BJ (cell line): ENCODE data around the gene C17orf67. TPM values are rescaled to one million over a fixed set of nuclear protein-coding genes. Genes with fewer than 3 reads are reported as not detected.
A peak's percentile ranks its signal among the peaks of the same experiment; 100 is the strongest.

ENCODE experiments used
- CTCF ChIA-PET: fragments of 350-600 bp; formaldehyde crosslinking; extraction: SDS; loops from one replicate; lab custom pipeline; 2021; ENCODE audit warnings: antibody characterized with exemption, inconsistent platforms; lab: Yijun Ruan, JAX
- POLR2A ChIA-PET: fragments of 300-600 bp; sonication (Branson Sonifier 250); formaldehyde crosslinking; extraction: SDS; loops from one replicate; lab custom pipeline; 2021; ENCODE audit warnings: antibody characterized with exemption; lab: Charles Lee
- DNase-seq: peaks from one replicate; pipeline ENCODE4 v3.0.0-alpha.2; 2011; ENCODE audit warnings: low read depth
- H3K27me3 ChIP-seq: 2 replicates; pipeline ENCODE4 v1.6.0; 2011; ENCODE audit warnings: low read length; ENCODE audit not compliant: control insufficient read depth, insufficient read depth
- H3K36me3 ChIP-seq: 2 replicates; pipeline ENCODE4 v1.5.1; 2011; ENCODE audit warnings: low read length; ENCODE audit not compliant: control insufficient read depth, insufficient read depth
- H3K4me3 ChIP-seq: 2 replicates; pipeline ENCODE4 v1.5.1; 2011; ENCODE audit warnings: low read depth, mild to moderate bottlenecking, control low read depth, low read length
- polyA plus RNA-seq: library from polyadenylated mRNA; depleted of rRNA; stranded (reverse); fragments of >200 nt; gene quantifications from 2 replicates; pipeline ENCODE4 v1.2.3, GENCODE V29; 2011
- TF ChIP-seq, protein P1 (sequence below): IDR thresholded peaks from 2 replicates; pipeline ENCODE4 v1.5.1; 2011; ENCODE audit warnings: low read depth, mild to moderate bottlenecking, control low read depth, inconsistent platforms, low read length, moderate library complexity; ENCODE audit not compliant: insufficient read depth

C17orf67 gene
- polyA plus RNA-seq, 1 experiment = 0.50 TPM

GRCh38 chr17:56786989-56787482 is 46.7 kb downstream of the C17orf67 start:
- DNase-seq = peak; percentile 94
- TF ChIP-seq, protein P1, sequence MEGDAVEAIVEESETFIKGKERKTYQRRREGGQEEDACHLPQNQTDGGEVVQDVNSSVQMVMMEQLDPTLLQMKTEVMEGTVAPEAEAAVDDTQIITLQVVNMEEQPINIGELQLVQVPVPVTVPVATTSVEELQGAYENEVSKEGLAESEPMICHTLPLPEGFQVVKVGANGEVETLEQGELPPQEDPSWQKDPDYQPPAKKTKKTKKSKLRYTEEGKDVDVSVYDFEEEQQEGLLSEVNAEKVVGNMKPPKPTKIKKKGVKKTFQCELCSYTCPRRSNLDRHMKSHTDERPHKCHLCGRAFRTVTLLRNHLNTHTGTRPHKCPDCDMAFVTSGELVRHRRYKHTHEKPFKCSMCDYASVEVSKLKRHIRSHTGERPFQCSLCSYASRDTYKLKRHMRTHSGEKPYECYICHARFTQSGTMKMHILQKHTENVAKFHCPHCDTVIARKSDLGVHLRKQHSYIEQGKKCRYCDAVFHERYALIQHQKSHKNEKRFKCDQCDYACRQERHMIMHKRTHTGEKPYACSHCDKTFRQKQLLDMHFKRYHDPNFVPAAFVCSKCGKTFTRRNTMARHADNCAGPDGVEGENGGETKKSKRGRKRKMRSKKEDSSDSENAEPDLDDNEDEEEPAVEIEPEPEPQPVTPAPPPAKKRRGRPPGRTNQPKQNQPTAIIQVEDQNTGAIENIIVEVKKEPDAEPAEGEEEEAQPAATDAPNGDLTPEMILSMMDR = no peak
- POLR2A ChIA-PET = no interaction called here
- peaks cover 4% of the 10 kb centered on the region for H3K27me3 ChIP-seq
- H3K36me3 ChIP-seq = no peaks in the 10 kb centered on the region
- CTCF ChIA-PET = interaction anchor here (1.2 kb wide), 1 partner anchor 32 kb away, joined by 3 read pairs; no protein-coding TSS in a partner anchor
- H3K4me3 ChIP-seq = no peak overlapping the region

DNA sequence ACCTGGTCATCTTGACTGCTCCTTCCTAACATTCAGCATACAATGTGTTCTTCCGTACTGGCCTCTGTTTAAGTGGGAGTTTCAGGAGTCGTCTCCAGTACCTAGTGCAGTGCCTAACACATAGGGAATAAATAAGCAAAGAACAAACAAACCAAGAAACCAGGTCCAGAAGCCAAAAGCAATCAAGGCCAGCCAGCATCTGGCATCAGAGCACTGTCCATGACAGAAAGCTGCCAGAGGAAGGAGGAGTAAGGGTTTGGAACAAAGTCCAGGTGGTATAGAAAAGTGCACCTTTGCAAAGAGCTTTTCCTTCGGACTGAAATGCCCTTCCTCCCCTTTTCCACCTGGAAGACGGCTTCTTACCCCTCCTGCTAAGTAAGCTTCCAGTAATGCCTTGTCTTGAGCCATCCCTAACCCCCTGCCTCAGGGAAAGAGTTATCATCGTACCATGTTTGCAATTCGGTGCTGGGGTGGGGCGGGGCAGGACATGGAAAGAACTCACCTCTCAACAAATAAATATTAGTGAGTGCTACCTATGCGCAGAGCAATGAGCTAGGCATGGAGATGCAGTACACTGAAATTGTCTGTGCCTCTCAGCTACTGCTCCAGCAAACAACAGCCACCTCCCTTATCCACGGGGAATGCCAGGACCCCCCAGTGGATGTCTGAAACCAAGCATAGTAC is 47.6 kb downstream of the C17orf67 start:
- TF ChIP-seq, protein P1 = no peak
- peaks cover 6% of the 10 kb centered on the region for H3K27me3 ChIP-seq
- H3K36me3 ChIP-seq = no peaks in the 10 kb centered on the region
- ChIA-PET POLR2A (no interaction called here), CTCF (interaction anchor here (0.7 to 1.2 kb wide), 3 partner anchors 33 to 193 kb away, joined by 3 to 6 read pairs (median 3); partner anchors contain the start of gene NOG)
- no peak for DNase-seq
- no peak overlapping the region for H3K4me3 ChIP-seq

- H3K4me3 ChIP-seq = no peak overlapping the region
- no peaks in the 10 kb centered on the region for H3K36me3 ChIP-seq
- TF ChIP-seq, protein P1 = no peak
- ChIA-PET POLR2A (no interaction called here), CTCF (interaction anchor here (0.8 to 1.5 kb wide), 3 partner anchors 8 to 193 kb away, joined by 3 to 6 read pairs (median 4); no protein-coding TSS in a partner anchor)
- peaks cover 6% of the 10 kb centered on the region for H3K27me3 ChIP-seq
- DNase-seq = peak; percentile 14
These were observed 48.3 kb downstream of the C17orf67 start for GRCh38 chr17:56785405-56785804.

- no peaks in the 10 kb centered on the region for H3K36me3 ChIP-seq
- H3K4me3 ChIP-seq = no peak overlapping the region
- POLR2A ChIA-PET = no interaction called here
- H3K27me3 ChIP-seq = 0 out of 2 replicates have a peak, but pooled peaks cover 3% of the 10 kb centered on the region
- CTCF ChIA-PET = interaction anchor here (1.0 to 5.2 kb wide), 5 partner anchors 13 to 191 kb away, joined by 5 to 63 read pairs (median 46); partner anchors contain the start of gene NOG
- no peak for DNase-seq
- TF ChIP-seq, protein P1 = no peak
These were observed 51.4 kb downstream of the C17orf67 start for GRCh38 chr17:56782338-56782737.

DNA sequence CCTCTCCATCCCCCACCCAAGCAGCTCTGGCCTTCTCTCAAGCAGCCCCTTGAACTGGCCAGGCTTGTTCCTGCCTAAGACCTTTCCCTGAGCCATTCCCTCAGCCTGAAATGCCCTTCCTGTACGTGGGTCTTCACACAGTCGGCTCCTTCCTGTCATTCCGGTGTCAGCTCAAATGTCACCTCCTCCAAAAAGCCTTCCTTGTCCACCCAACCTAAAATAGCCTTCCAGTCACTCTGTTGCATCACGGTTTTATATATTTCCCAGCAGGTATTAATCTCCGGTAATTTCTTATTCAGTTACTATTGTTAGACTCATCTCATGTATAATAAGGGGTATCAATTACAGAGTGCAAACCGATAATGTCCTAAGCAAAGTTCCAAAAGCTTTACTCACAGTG is 51.8 kb downstream of the C17orf67 start:
- H3K36me3 ChIP-seq = no peaks in the 10 kb centered on the region
- no peak overlapping the region for H3K4me3 ChIP-seq
- TF ChIP-seq, protein P1 = no peak
- H3K27me3 ChIP-seq = 0 out of 2 replicates have a peak, but pooled peaks cover 3% of the 10 kb centered on the region
- no peak for DNase-seq
- CTCF ChIA-PET = interaction anchor here (0.5 to 5.2 kb wide), 9 partner anchors 8 to 190 kb away, joined by 3 to 63 read pairs (median 6); partner anchors contain the start of gene NOG
- POLR2A ChIA-PET = no interaction called here
